GM10847 (cell line): ENCODE data around the gene NATD1.

ENCODE experiments used
- POLR2A ChIP-seq: IDR thresholded peaks from 2 replicates; pipeline ENCODE4 v1.6.1; 2011; ENCODE audit not compliant: insufficient read length; ENCODE audit errors: extremely low read depth

NATD1 gene

GRCh38 chr17:21204935-21205334 lies 48.3 kb downstream of the NATD1 start:
- TF ChIP-seq POLR2A: no peak

- no peak for TF ChIP-seq POLR2A
Measured at GRCh38 chr17:21202512-21202911, 50.7 kb downstream of the NATD1 start.

GRCh38 chr17:21201874-21202273 lies 51.3 kb downstream of the NATD1 start:
- TF ChIP-seq POLR2A: no peak

GRCh38 chr17:21201298-21201595 lies 52.0 kb downstream of the NATD1 start:
- TF ChIP-seq POLR2A: no peak

- no peak for TF ChIP-seq POLR2A
Measured at GRCh38 chr17:21200590-21201297, 52.5 kb downstream of the NATD1 start.

- TF ChIP-seq POLR2A: no peak
Measured at GRCh38 chr17:21199856-21200255, 53.4 kb downstream of the NATD1 start.

GRCh38 chr17:21199311-21199710 lies 53.9 kb downstream of the NATD1 start:
- TF ChIP-seq POLR2A: no peak

- no peak for TF ChIP-seq POLR2A
Measured at GRCh38 chr17:21198411-21198810, 54.8 kb downstream of the NATD1 start.

- TF ChIP-seq POLR2A: no peak
Measured at GRCh38 chr17:21196126-21196525, 57.1 kb downstream of the NATD1 start.

- TF ChIP-seq POLR2A: no peak
Measured at GRCh38 chr17:21194703-21195102, 58.5 kb downstream of the NATD1 start.

GRCh38 chr17:21194226-21194625 lies 59.0 kb downstream of the NATD1 start:
- TF ChIP-seq POLR2A: no peak

- TF ChIP-seq POLR2A: no peak
Measured at GRCh38 chr17:21193031-21193430, 60.2 kb downstream of the NATD1 start.

- no peak for TF ChIP-seq POLR2A
Measured at GRCh38 chr17:21191698-21192097, 61.5 kb downstream of the NATD1 start.

- no peak for TF ChIP-seq POLR2A
Measured at GRCh38 chr17:21190078-21190477, 63.1 kb downstream of the NATD1 start.

- no peak for TF ChIP-seq POLR2A
Measured at GRCh38 chr17:21189361-21189760, 63.8 kb downstream of the NATD1 start.
